Esophagus squamous epithelium (tissue), 5 donors: ENCODE data around the gene NR1D1. TPM values are rescaled to one million over a fixed set of nuclear protein-coding genes. Genes with fewer than 3 reads are reported as not detected.

Source experiments
- DNase-seq: peaks from one replicate; lab custom pipeline; 2025; lab: John Stamatoyannopoulos, UW
- H3K27ac ChIP-seq, 4 donors: fragments of 200-600 bp; sonication (generic); one replicate each; pipeline ENCODE4 v1.5.1; 2016 to 2019; ENCODE audit warnings: mild to moderate bottlenecking in 1 of 4
- H3K27me3 ChIP-seq, 4 donors: fragments of 200-600 bp; sonication (generic); 1 replicate in 3 of 4; 2 replicates in 1 of 4; pipeline versions ENCODE4 v1.5.1 to v1.6.0; 2017 to 2021; ENCODE audit warnings: antibody characterized with exemption in 1 of 4
- H3K36me3 ChIP-seq, 3 donors: fragments of 200-600 bp; sonication (generic); one replicate each; pipeline ENCODE4 v1.5.1; 2016 to 2019
- H3K4me1 ChIP-seq, 3 donors: fragments of 200-600 bp; sonication (generic); one replicate each; pipeline ENCODE4 v1.5.1; 2017 to 2019
- H3K4me3 ChIP-seq, 4 donors: fragments of 200-600 bp; sonication (generic); 1 replicate in 3 of 4; 2 replicates in 1 of 4; pipeline ENCODE4 v1.5.1; 2016 to 2019; ENCODE audit warnings: mild to moderate bottlenecking in 2 of 4, moderate library complexity in 1 of 4
- H3K9me3 ChIP-seq, 3 donors: fragments of 200-600 bp; sonication (generic); one replicate each; pipeline ENCODE4 v1.5.1; 2016 to 2019
- POLR2A ChIP-seq, 4 donors: fragments of 450-650 bp; IDR thresholded peaks; one replicate each; pipeline ENCODE4 v1.6.1; 2017; ENCODE audit warnings: antibody characterized with exemption in 4 of 4, mild to moderate bottlenecking in 4 of 4, moderate library complexity in 3 of 4
- WGBS, 2 donors: methylation state at CpG; one replicate each; pipeline ENCODE4 v1.1.5; 2018; 5-methylcytosine and 5-hydroxymethylcytosine counted together
- intact Hi-C: fragments of 100-400 bp; cut with DNase I; formaldehyde crosslinking; loops from one replicate; pipeline ENCODE4 v1.15.0; 2022
- total RNA-seq, 4 donors: library from RNA; depleted of rRNA; stranded (reverse); fragments of >200 nt; gene quantifications; one replicate each; pipeline ENCODE4 v1.1.0, GENCODE V29; 2016
- TF ChIP-seq, protein P1 (sequence below), 6 experiments: fragments of 450-650 bp in 4 of 6; fragments of 200-600 bp in 2 of 6; sonication (generic) in 2 of 6; IDR thresholded peaks; one replicate each; pipeline ENCODE4 v1.5.1; 2016 to 2019; ENCODE audit warnings: antibody characterized with exemption in 6 of 6, mild to moderate bottlenecking in 4 of 6, moderate library complexity in 4 of 6
- donor health status: DM: yes; HTN: yes; CAD: no.

The NR1D1 gene
- total RNA-seq, 4 donors from 2014 or later, result 3.8 to 16.4 (median 5.4) TPM

DNA sequence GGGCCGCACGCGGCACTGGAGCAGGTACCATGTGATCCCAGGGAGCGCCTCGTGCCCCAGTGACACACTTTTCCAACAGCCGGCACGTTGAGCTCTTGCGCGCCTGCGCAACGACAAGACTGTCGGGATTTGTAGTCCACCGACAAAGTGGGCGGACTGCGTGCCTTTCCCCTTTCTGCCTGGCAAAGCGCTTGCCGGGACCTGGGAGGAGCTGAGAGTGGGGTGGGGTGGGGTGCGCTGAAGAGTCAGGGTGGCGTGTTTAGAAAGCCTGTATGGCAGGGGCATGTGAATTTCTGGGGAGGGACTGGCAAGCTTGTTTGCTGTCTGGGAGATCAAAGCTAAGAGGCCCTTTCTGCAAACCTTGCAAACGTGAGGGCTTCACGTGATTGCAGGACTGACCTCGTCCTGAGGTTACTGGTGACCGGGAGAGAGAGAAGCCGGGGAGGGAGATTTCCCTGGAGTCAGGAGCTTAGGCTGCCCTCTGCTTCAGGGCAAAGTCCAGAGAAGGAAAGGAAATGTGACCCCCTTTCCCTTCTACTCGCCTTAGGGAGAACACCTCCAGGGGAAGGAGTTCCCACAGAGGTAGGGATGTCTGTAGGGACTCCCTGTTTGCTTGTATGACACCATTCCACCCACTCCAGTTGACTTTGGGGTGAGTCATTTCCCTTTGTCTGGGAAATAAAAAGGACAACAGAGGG is 429 bp upstream of the NR1D1 start:
- Histone ChIP-seq H3K4me3 (peak overlapping the region; percentile 70 to 86 (median 76)), H3K27ac (peak overlapping the region; percentile 95 to 100 (median 98)), H3K4me1 (peaks cover 78 to 82% (median 80%) of the 10 kb centered on the region in 3 donors), H3K27me3 (no peaks in the 10 kb centered on the region), H3K9me3 (no peaks in the 10 kb centered on the region), H3K36me3 (peaks cover 6 to 18% (median 12%) of the 10 kb centered on the region in 3 donors)
- WGBS, 2 donors, result 1 to 2% methylated on average over 6 to 19 of the region's 25 CpGs
- DNase-seq, result peak; percentile 81
- TF ChIP-seq POLR2A (IDR thresholded peaks at IDR 0.05), result peak in 1 of 4 donors; percentile 79
- TF ChIP-seq, protein P1, sequence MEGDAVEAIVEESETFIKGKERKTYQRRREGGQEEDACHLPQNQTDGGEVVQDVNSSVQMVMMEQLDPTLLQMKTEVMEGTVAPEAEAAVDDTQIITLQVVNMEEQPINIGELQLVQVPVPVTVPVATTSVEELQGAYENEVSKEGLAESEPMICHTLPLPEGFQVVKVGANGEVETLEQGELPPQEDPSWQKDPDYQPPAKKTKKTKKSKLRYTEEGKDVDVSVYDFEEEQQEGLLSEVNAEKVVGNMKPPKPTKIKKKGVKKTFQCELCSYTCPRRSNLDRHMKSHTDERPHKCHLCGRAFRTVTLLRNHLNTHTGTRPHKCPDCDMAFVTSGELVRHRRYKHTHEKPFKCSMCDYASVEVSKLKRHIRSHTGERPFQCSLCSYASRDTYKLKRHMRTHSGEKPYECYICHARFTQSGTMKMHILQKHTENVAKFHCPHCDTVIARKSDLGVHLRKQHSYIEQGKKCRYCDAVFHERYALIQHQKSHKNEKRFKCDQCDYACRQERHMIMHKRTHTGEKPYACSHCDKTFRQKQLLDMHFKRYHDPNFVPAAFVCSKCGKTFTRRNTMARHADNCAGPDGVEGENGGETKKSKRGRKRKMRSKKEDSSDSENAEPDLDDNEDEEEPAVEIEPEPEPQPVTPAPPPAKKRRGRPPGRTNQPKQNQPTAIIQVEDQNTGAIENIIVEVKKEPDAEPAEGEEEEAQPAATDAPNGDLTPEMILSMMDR (IDR thresholded peaks at IDR 0.05), result peak in 1 of 6 experiments; percentile 4
- intact Hi-C loops, result no loop called here

DNA sequence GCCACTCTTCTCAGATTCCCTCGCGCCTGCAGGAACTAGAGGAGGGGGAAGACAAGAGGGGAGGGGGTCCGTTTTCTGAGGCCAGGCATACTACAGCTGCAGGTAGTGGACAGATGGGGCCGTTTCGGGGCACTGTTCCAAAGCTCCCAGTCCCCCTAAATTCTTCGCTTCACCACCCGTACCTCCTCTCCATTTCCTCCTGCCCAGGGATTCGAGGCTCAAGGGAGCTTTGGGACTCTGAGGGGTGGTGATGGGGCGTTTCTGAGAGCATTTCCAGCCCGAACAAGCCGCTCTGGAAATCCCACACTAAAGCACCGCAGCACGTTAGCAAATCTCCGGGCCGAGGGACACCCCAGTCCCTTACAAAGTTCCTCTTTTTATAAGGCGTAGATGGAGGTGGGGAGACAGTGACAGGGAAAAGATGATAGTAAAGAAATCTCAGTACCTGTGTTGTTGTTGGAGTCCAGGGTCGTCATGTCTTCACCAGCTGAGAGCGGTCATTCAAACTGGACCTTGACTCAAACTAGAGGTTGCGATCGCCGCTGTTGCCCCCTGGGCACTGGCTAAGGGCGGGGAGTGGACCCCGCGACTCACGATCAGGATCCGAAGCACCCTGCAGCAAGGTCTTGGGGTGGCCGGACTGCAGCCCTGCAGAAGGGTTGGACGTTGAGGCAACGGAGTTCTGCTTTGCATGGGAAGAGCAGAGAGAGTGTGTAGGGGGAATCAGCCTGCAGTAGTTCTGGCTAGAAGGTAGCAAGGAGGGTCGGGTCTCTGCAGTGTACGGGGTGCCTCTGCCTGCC is 570 bp downstream of the NR1D1 start:
- no peak for TF ChIP-seq POLR2A (IDR thresholded peaks at IDR 0.05)
- TF ChIP-seq, protein P1 (IDR thresholded peaks at IDR 0.05), result peak in 1 of 6 experiments; percentile 0
- intact Hi-C loops, result no loop called here
- WGBS, 2 donors, result 0 to 4% methylated on average over 14 to 27 of the region's 31 CpGs
- peaks cover 15 to 28% (median 18%) of the 10 kb centered on the region in 3 donors for H3K36me3 ChIP-seq
- peak overlapping the region; percentile 95 to 100 (median 98) for H3K27ac ChIP-seq
- H3K27me3 ChIP-seq, result no peaks in the 10 kb centered on the region
- H3K4me3 ChIP-seq, result peak overlapping the region; percentile 70 to 86 (median 76)
- no peak for DNase-seq
- peaks cover 77 to 82% (median 80%) of the 10 kb centered on the region in 3 donors for H3K4me1 ChIP-seq
- no peaks in the 10 kb centered on the region for H3K9me3 ChIP-seq

DNA sequence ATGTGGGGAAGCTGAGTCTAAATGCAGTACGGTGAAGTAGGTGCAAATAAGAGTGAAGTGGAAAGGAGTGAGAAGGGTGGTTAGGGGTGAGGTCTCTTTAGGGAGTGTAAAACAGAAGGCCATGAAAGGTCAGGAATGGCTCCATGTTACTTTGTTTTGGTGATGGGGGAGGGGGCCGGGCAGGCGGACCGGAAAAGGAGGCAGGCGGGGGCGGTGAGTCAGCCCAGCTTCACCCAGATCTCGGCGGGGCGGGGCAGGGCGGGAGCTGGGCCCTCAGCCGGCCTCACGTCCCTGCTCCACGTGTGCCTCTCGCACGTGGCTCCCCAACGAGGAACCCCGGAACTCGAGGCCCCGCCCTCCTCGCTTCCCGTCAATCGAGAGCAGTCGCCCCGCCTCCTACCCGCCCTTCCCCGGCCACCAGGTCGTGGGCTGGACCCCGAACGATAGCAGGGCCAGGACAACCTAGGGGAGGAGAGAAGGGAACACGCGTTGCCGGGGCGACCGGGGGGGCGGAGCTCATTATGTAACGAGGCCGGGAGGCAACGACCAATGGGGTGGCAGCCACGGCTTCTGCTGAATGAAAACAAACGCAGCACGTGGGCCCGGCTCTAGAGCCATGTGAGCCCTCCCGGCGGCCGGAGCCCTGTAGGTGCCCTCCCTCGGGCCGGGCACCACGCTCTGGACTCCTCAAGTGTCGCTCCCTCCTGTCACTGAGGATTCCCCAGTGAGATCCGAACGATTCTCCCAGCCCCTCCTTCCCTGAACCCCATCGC is 1.4 kb downstream of the NR1D1 start:
- Histone ChIP-seq H3K4me1 (peaks cover 76 to 82% (median 80%) of the 10 kb centered on the region in 3 donors), H3K9me3 (no peaks in the 10 kb centered on the region), H3K27ac (peak overlapping the region; percentile 95 to 100 (median 98)), H3K27me3 (no peaks in the 10 kb centered on the region), H3K36me3 (peaks cover 17 to 36% (median 18%) of the 10 kb centered on the region in 3 donors), H3K4me3 (peak overlapping the region; percentile 70 to 86 (median 76))
- WGBS, 2 donors, result 0 to 2% methylated on average over 6 to 16 of the region's 52 CpGs
- TF ChIP-seq, protein P1 (IDR thresholded peaks at IDR 0.05), result peak in 1 of 6 experiments; percentile 4
- peak in 2 of 4 donors; percentile 93 for TF ChIP-seq POLR2A (IDR thresholded peaks at IDR 0.05)
- DNase-seq, result peak; percentile 97
- intact Hi-C loops, result no loop called here

DNA sequence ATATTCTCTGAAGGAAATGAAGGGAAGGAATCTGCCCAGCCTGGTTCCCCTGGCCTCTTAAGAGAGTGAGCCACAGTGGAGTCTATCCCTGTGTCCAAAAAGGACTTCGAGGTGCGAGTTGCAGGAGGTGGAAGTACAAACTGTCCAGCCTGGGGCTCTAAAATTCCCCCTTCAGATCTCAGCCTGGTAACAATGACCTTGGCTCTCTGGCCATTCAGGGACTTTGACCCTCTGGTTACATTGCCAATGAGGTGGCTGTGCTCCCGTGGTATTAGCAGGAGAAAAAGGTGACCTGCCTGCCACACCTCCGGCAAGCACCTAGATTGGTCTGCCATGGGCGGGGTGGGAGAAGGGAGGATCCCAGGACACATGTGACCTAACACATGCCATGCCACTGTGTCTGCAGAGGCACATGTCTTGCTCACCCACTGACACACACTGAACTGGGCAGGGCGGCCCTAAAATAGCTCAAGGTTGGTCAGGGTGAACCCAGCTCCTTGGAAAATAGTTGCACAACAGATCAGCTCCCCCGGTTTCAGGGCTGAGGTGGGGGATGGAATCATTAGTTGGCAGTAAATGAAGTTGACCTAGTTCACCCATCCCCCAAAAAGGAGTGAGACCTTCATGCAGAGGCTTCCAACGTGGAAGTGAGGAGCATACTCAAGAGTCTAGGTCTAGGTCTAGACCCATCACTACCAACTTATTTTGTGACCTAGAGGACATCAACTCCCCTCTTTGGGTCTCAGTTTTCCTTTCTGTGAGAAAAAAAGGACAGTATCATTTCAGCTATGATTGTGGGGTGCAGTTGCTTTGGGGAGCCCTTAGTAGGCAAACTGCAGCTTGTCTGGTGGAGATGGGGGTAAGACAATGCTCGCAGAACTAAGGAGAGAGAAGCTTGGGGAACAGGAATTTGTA is 2.2 kb downstream of the NR1D1 start:
- 23 to 37% methylated on average over 4 to 7 of the region's 9 CpGs for WGBS, 2 donors

More for the DNA sequence above, 2.2 kb downstream of the NR1D1 start:
- H3K9me3 ChIP-seq, result no peaks in the 10 kb centered on the region
- H3K27me3 ChIP-seq, result no peaks in the 10 kb centered on the region
- TF ChIP-seq, protein P1 (IDR thresholded peaks at IDR 0.05), result peak in 2 of 6 experiments; percentile 4
- TF ChIP-seq POLR2A (IDR thresholded peaks at IDR 0.05), result peak in 2 of 4 donors; percentile 22 to 32
- H3K4me1 ChIP-seq, result peaks cover 73 to 82% (median 79%) of the 10 kb centered on the region in 3 donors
- intact Hi-C loops, result no loop called here
- H3K4me3 ChIP-seq, result peak overlapping the region; percentile 17 to 86 (median 76)
- peak overlapping the region; percentile 95 to 100 (median 98) for H3K27ac ChIP-seq
- peaks cover 18 to 44% (median 20%) of the 10 kb centered on the region in 3 donors for H3K36me3 ChIP-seq
- no peak for DNase-seq
